ENCODE results near the gene SKAP2. TPM values are rescaled to one million over a fixed set of nuclear protein-coding genes. Genes with fewer than 3 reads are reported as not detected.

The SKAP2 gene
- total and polyA plus RNA-seq, 7 donors = 13.0 to 34.2 (median 19.3) TPM

DNA sequence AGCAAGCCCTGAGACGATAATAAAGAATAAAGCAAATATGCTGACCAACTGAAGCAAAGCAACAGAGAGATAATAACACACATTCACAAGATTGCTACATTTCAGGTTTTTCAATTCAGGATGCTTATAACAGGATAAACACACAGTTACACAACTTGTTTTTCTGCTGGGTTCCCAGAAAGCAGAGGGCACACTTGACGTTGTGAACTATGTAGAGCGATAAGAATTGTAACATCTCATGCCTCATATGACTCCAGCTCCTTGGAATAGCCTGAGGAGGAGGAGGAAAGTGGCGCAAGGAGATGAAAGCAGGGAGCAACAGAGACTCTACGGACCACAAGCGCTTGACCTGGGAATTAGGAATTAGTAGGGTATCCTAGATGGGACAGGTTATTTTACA is 201.7 kb downstream of the SKAP2 start:
- Histone ChIP-seq H3K9me3 (no peaks in the 10 kb centered on the region), H3K4me1 (peaks cover 0 to 4% (median 0%) of the 10 kb centered on the region in 4 donors), H3K36me3 (no peaks in the 10 kb centered on the region), H3K27me3 (no peaks in the 10 kb centered on the region), H3K4me3 (no peak overlapping the region), H3K27ac (no peak overlapping the region)
- intact Hi-C loops (cut with DNase I) = no loop called here
- TF ChIP-seq POLR2AphosphoS5 (IDR thresholded peaks at IDR 0.05) = no peak
- no peak for TF ChIP-seq CTCF (IDR thresholded peaks at IDR 0.05)
- no peak for DNase-seq
- 91 to 98% methylated on average over 6 of the region's 6 CpGs for WGBS, 2 donors

- TF ChIP-seq EP300 (IDR thresholded peaks at IDR 0.05) (no peak), POLR2AphosphoS5 (IDR thresholded peaks at IDR 0.05) (no peak), POLR2A (IDR thresholded peaks at IDR 0.05) (no peak), CTCF (IDR thresholded peaks at IDR 0.05) (no peak)
- H3K4me3 ChIP-seq = no peak overlapping the region
- intact Hi-C loops (cut with DNase I) = no loop called here
- H3K4me1 ChIP-seq = no peaks in the 10 kb centered on the region
- H3K27ac ChIP-seq = no peak overlapping the region
- no peak for DNase-seq
- H3K36me3 ChIP-seq = no peaks in the 10 kb centered on the region
- no peaks in the 10 kb centered on the region for H3K27me3 ChIP-seq
- WGBS, 2 donors = 71 to 86% methylated on average over 3 of the region's 3 CpGs
- H3K9me3 ChIP-seq = no peaks in the 10 kb centered on the region
Measured at GRCh38 chr7:26659121-26659520, 205.3 kb downstream of the SKAP2 start.

DNA sequence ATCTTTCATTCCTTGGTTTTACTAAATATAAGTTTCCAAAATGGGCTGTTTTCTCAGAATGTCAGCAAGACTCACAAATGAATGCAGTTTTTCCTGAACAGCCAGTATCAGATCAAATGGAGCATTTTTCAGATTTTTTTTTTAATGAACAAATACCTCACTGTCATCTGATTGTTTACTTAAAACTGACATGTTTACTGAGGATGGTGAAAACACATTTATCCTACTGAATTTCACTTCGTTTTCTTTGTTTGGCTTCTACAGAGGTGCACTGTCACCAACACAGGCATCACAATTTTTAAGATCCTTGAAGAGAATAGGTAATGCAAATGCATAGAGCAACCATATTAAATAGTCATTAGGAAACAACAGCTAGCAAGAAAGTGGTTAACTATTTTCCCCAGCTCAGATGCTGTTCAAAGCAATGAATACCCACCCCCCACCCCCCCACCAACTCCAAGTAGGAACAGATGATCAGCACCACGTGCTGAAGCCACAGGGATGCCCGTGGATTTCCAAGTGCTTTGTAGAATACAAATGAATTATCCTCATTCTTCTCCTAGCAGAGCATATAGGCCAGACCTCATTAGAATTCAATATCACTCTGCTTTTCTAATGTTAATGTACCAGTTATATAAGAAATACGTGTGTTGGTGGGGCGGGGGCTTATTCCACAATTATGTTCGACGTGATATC is 205.9 kb downstream of the SKAP2 start:
- Histone ChIP-seq H3K27ac (no peak overlapping the region), H3K9me3 (no peaks in the 10 kb centered on the region), H3K27me3 (no peaks in the 10 kb centered on the region), H3K36me3 (no peaks in the 10 kb centered on the region), H3K4me1 (no peaks in the 10 kb centered on the region), H3K4me3 (no peak overlapping the region)
- WGBS, 2 donors = 87% methylated on average over 7 of the region's 7 CpGs
- DNase-seq = no peak
- no peak for TF ChIP-seq EP300 (IDR thresholded peaks at IDR 0.05)
- no peak for TF ChIP-seq POLR2AphosphoS5 (IDR thresholded peaks at IDR 0.05)
- no peak for TF ChIP-seq POLR2A (IDR thresholded peaks at IDR 0.05)
- intact Hi-C loops (cut with DNase I) = no loop called here

DNA sequence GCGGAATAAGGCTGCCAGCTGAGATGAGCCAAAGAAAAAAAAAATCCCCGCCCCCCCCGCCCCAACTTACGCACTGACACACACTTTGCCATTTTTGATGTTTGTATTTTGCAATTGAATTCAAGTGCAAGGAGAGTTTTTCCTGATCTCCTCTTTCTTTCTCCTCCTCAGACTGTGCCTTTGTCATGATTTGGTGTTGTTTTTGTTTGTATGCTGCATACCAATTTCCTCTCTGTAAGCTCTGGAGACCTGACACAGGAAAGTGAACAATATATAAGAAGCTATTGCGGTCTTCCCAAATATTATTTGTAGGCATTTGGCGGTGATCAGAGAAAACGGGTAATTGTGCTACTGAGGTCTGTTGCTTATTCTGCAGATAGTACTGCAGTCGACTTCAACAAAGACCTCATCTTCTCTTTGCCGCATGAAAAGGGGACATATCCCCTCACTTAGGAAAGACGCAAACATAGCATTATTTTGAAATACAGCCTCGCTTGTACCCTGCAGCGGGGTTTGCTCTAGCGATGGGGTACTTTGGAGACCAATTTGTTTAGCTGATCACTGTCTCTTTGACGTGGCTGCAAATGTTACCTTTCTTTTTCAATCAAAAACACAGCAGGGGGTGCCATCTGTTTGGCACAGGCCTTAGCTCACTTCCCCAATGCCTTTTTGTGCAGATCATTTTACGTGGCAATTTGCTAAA is 206.6 kb downstream of the SKAP2 start:
- Histone ChIP-seq H3K36me3 (no peaks in the 10 kb centered on the region), H3K27ac (no peak overlapping the region), H3K4me3 (no peak overlapping the region), H3K4me1 (no peaks in the 10 kb centered on the region), H3K27me3 (no peaks in the 10 kb centered on the region), H3K9me3 (no peaks in the 10 kb centered on the region)
- DNase-seq = no peak
- WGBS, 2 donors = 87 to 89% methylated on average over 15 of the region's 15 CpGs
- intact Hi-C loops (cut with DNase I) = no loop called here
- no peak for TF ChIP-seq POLR2A (IDR thresholded peaks at IDR 0.05)
- no peak for TF ChIP-seq POLR2AphosphoS5 (IDR thresholded peaks at IDR 0.05)
- no peak for TF ChIP-seq EP300 (IDR thresholded peaks at IDR 0.05)
- no peak for TF ChIP-seq CTCF (IDR thresholded peaks at IDR 0.05)

- no peaks in the 10 kb centered on the region for H3K36me3 ChIP-seq
- no peaks in the 10 kb centered on the region for H3K4me1 ChIP-seq
- no peak overlapping the region for H3K4me3 ChIP-seq
- H3K9me3 ChIP-seq = no peaks in the 10 kb centered on the region
- 73 to 87% methylated on average over 2 of the region's 2 CpGs for WGBS, 2 donors
- intact Hi-C loops (cut with DNase I) = no loop called here
- H3K27ac ChIP-seq = no peak overlapping the region
- TF ChIP-seq POLR2AphosphoS5 (IDR thresholded peaks at IDR 0.05) = no peak
- no peak for TF ChIP-seq EP300 (IDR thresholded peaks at IDR 0.05)
- no peaks in the 10 kb centered on the region for H3K27me3 ChIP-seq
- no peak for DNase-seq
Measured at GRCh38 chr7:26657206-26657641, 207.2 kb downstream of the SKAP2 start.
